ENCODE measurements around the gene GUCA1A.

The GUCA1A gene

GRCh38 chr6:42129360-42129676 is 43.8 kb upstream of the GUCA1A start:
- TF ChIP-seq CTCF (IDR thresholded peaks at IDR 0.05; ENCODE audit: control insufficient read depth, insufficient read depth, low read depth, low read length, missing control alignments): no peak
- no peak overlapping the region for H3K4me3 ChIP-seq (ENCODE audit: control insufficient read depth, low read depth, low read length)
- no peak for DNase-seq (ENCODE audit: low read depth)

DNA sequence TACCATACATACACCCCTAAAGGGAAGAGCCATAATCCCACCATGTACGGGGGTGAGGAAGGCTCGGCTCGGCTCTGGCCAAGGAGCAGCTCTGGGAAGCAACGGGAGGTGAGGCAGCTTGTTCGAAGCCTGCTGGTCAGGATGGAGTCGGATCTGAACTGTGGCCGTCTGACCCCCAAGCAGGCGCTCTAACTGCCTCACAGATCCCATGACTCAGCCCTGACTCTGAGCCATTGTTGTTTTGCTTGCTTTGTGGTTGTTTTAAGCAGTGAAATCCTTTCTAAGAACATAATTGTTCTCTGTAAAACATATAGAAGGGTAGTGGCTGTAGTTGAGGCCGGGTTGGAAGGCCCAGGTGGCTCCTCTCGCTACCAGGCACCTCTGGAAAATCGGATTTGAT is 41.6 kb upstream of the GUCA1A start:
- DNase-seq (ENCODE audit: low read depth): no peak
- no peak overlapping the region for H3K4me3 ChIP-seq (ENCODE audit: control insufficient read depth, low read depth, low read length)
- TF ChIP-seq CTCF (IDR thresholded peaks at IDR 0.05; ENCODE audit: control insufficient read depth, insufficient read depth, low read depth, low read length, missing control alignments): no peak

DNA sequence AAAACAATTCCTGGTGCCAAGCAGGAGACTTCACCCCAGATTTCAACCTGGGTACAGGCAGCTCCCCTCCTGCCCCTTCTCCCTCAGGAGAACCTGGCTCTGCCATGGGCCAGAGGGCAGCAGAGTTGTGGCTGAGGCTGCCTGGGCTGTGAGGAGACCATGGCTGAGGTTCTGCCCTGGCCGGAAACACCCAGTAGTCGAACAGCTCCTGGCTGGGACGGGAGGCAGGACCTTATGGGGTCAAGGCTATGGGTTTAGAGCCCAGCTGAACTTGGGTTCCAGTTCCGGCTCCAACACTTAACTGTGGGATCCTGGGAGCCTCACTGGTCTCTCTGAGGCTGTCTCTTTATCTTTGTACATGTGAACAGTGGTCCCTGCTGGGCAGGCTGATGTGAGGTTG is 39.2 kb upstream of the GUCA1A start:
- no peak for DNase-seq (ENCODE audit: low read depth)
- TF ChIP-seq CTCF (IDR thresholded peaks at IDR 0.05; ENCODE audit: control insufficient read depth, insufficient read depth, low read depth, low read length, missing control alignments): no peak
- H3K4me3 ChIP-seq (ENCODE audit: control insufficient read depth, low read depth, low read length): no peak overlapping the region

- no peak for DNase-seq (ENCODE audit: low read depth)
- no peak for TF ChIP-seq CTCF (IDR thresholded peaks at IDR 0.05; ENCODE audit: control insufficient read depth, insufficient read depth, low read depth, low read length, missing control alignments)
- no peak overlapping the region for H3K4me3 ChIP-seq (ENCODE audit: control insufficient read depth, low read depth, low read length)
Observed at GRCh38 chr6:42135161-42135560, 38.0 kb upstream of the GUCA1A start.

DNA sequence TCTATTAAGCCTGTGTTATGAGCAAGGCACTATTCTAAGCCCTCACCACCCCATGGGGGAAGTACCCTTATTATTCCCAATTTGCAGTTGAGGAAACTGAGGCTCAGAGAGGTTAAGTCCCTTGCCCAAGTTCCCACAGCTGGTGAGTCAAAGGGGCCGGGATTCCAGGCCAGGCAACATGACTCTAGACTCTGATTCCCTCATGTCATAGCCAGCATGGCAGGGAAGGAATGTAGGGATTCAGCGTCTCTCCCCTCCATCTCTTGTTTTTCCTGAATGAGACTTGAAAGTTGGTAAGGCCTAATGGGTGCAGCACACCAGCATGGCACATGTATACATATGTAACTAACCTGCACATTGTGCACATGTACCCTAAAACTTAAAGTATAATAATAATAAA is 37.4 kb upstream of the GUCA1A start:
- no peak for DNase-seq (ENCODE audit: low read depth)
- no peak overlapping the region for H3K4me3 ChIP-seq (ENCODE audit: control insufficient read depth, low read depth, low read length)
- TF ChIP-seq CTCF (IDR thresholded peaks at IDR 0.05; ENCODE audit: control insufficient read depth, insufficient read depth, low read depth, low read length, missing control alignments): no peak

DNA sequence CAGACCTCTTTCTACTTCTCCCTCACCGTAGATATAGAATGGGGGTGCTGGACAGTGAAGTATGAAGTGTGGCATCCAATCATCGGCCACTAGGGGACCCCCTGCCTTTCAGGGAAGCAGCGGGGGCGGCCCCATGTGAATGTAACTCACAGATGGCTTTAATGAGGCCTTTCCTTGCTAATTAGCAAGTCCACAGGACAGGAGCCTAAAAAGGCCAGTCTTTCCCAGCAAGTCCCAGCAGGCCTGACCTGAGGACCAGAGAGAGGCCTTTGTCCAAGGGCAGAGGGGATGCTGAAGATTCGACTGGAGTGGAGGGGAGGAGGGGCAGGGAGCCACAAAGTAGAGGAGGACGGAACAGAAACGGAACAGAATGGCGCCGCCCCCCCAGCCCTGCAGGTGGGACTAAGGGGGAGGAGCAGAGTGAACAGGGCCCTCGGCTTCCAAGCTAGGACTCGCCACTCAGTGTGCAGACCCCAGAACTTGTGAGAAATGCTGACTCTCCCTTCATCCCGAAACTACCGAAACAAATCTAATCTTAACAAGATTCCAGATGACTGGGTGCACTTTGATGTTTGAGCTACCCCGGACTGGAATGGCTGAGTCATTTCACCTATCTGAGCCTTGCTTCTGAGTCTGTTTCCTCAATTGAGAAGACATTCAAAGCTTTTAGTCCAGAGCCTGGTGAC is 36.5 kb upstream of the GUCA1A start:
- no peak for DNase-seq (ENCODE audit: low read depth)
- no peak overlapping the region for H3K4me3 ChIP-seq (ENCODE audit: control insufficient read depth, low read depth, low read length)
- peak; percentile 41 for TF ChIP-seq CTCF (IDR thresholded peaks at IDR 0.05; ENCODE audit: control insufficient read depth, insufficient read depth, low read depth, low read length, missing control alignments)

Measured in AG09309 (cell line).